WERI-Rb-1 (cell line): ENCODE data around the gene PTPA.

Experiments
- DNase-seq: peaks from one replicate; pipeline ENCODE4 v3.0.0-alpha.2; 2020
- H3K27ac ChIP-seq: fragments of 250-450 bp; sonication (Bioruptor Pico); 2 replicates; pipeline ENCODE4 v1.5.1; 2020; ENCODE audit warnings: mild to moderate bottlenecking, moderate library complexity
- H3K27me3 ChIP-seq: fragments of 250-450 bp; sonication (Bioruptor Pico); 2 replicates; pipeline ENCODE4 v1.5.1; 2021; ENCODE audit warnings: mild to moderate bottlenecking, low read depth, moderate library complexity; ENCODE audit not compliant: insufficient read depth, severe bottlenecking
- H3K36me3 ChIP-seq: fragments of 250-450 bp; sonication (Bioruptor Pico); 2 replicates; pipeline ENCODE4 v1.5.1; 2020; ENCODE audit warnings: mild to moderate bottlenecking, moderate library complexity
- H3K4me3 ChIP-seq: 2 replicates; pipeline ENCODE4 v1.5.1; 2011; ENCODE audit warnings: low read depth, mild to moderate bottlenecking, control low read depth, low read length
- H3K9me3 ChIP-seq: fragments of 250-450 bp; sonication (Bioruptor Pico); 2 replicates; pipeline ENCODE4 v1.5.1; 2021; ENCODE audit warnings: mild to moderate bottlenecking, moderate library complexity; ENCODE audit not compliant: severe bottlenecking
- CTCF ChIP-seq: IDR thresholded peaks from 2 replicates; pipeline ENCODE4 v1.5.1; 2011; ENCODE audit warnings: low read depth, mild to moderate bottlenecking, control low read depth, inconsistent platforms, low read length

Gene PTPA

GRCh38 chr9:129110740-129111527 lies at the start of gene PTPA, which contains the start of gene CRAT:
Gene PTPA (plus strand): TSS chr9:129111415. CDS start chr9:129111601, 186 bp downstream.
Gene CRAT (minus strand): TSS chr9:129110793. CDS start chr9:129110509, 284 bp downstream.
- DNase-seq: peak; percentile 99
- Histone ChIP-seq H3K27me3 (no peaks in the 10 kb centered on the region), H3K36me3 (peaks cover 2% of the 10 kb centered on the region), H3K27ac (peak within 1 kb of the TSS; percentile 91), H3K4me3 (peak within 1 kb of the TSS; percentile 92), H3K9me3 (no peaks in the 10 kb centered on the region)
- TF ChIP-seq CTCF: no peak

GRCh38 chr9:129063061-129063460 lies 48.2 kb upstream of the PTPA start:
- Histone ChIP-seq H3K36me3 (peaks cover 52% of the 10 kb centered on the region), H3K4me3 (no peak overlapping the region), H3K27me3 (no peaks in the 10 kb centered on the region), H3K27ac (no peak overlapping the region), H3K9me3 (no peaks in the 10 kb centered on the region)
- no peak for TF ChIP-seq CTCF
- DNase-seq: no peak

GRCh38 chr9:129064499-129064908 lies 46.7 kb upstream of the PTPA start:
- Histone ChIP-seq H3K27ac (no peak overlapping the region), H3K9me3 (no peaks in the 10 kb centered on the region), H3K36me3 (peaks cover 57% of the 10 kb centered on the region), H3K27me3 (no peaks in the 10 kb centered on the region), H3K4me3 (no peak overlapping the region)
- no peak for TF ChIP-seq CTCF
- DNase-seq: no peak

GRCh38 chr9:129068110-129068509 lies 43.1 kb upstream of the PTPA start:
- H3K9me3 ChIP-seq: no peaks in the 10 kb centered on the region
- no peaks in the 10 kb centered on the region for H3K27me3 ChIP-seq
- H3K36me3 ChIP-seq: peaks cover 61% of the 10 kb centered on the region
- H3K4me3 ChIP-seq: no peak overlapping the region
- no peak for TF ChIP-seq CTCF
- DNase-seq: no peak
- no peak overlapping the region for H3K27ac ChIP-seq

- TF ChIP-seq CTCF: no peak
- peak; percentile 84 for DNase-seq
Measured at GRCh38 chr9:129068990-129069861, 42.0 kb upstream of the PTPA start.

More at GRCh38 chr9:129068990-129069861, 42.0 kb upstream of the PTPA start:
- Histone ChIP-seq H3K4me3 (no peak overlapping the region), H3K27ac (peak overlapping the region; percentile 60), H3K9me3 (no peaks in the 10 kb centered on the region), H3K27me3 (no peaks in the 10 kb centered on the region), H3K36me3 (peaks cover 52% of the 10 kb centered on the region)
